ENCODE data around the gene FERMT2.

Gene FERMT2

DNA sequence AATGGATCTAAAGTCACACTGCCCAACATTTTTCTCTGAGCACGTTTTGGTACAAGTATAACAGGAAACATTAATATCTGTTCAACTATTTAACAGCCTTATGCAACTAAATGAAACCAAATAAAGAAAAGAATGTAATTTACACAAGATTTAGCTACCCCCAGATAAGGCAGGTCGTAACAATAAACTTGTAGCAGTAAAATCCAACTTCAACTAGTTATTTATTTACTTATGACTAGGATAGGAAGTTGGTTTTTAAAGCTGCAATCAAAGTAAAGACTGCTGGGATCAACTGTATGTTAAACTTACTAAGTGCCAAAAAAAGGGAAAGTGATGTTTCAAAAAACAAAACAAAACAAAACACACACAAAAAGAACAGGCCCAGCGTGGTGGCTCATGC is 30.9 kb downstream of the FERMT2 start:
- TF ChIP-seq CEBPB (IDR thresholded peaks at IDR 0.05) (no peak), TCF12 (IDR thresholded peaks at IDR 0.05; ENCODE audit: low read depth) (no peak), EP300 (IDR thresholded peaks at IDR 0.05; ENCODE audit: borderline replicate concordance) (no peak), NFIC (IDR thresholded peaks at IDR 0.05) (no peak), TAF1 (IDR thresholded peaks at IDR 0.05; ENCODE audit: low read depth) (no peak), EGR1 (IDR thresholded peaks at IDR 0.05) (no peak), ZBTB7A (IDR thresholded peaks at IDR 0.05; ENCODE audit: low read depth) (no peak), FOXM1 (IDR thresholded peaks at IDR 0.05; ENCODE audit: borderline replicate concordance, low read depth) (no peak), RAD21 (IDR thresholded peaks at IDR 0.05; ENCODE audit: low read depth) (no peak), TEAD4 (IDR thresholded peaks at IDR 0.05) (no peak), REST (IDR thresholded peaks at IDR 0.05; ENCODE audit: low read depth) (no peak), CREB1 (IDR thresholded peaks at IDR 0.05; ENCODE audit: low read depth) (no peak)
- TF ChIP-seq, protein P1, sequence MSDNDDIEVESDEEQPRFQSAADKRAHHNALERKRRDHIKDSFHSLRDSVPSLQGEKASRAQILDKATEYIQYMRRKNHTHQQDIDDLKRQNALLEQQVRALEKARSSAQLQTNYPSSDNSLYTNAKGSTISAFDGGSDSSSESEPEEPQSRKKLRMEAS (IDR thresholded peaks at IDR 0.05) = no peak
- TF ChIP-seq, protein P2, sequence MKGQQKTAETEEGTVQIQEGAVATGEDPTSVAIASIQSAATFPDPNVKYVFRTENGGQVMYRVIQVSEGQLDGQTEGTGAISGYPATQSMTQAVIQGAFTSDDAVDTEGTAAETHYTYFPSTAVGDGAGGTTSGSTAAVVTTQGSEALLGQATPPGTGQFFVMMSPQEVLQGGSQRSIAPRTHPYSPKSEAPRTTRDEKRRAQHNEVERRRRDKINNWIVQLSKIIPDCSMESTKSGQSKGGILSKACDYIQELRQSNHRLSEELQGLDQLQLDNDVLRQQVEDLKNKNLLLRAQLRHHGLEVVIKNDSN (IDR thresholded peaks at IDR 0.05) = no peak

GRCh38 chr14:52918486-52918885 is 32.4 kb downstream of the FERMT2 start:
- TF ChIP-seq CEBPB (IDR thresholded peaks at IDR 0.05) (no peak), RAD21 (IDR thresholded peaks at IDR 0.05; ENCODE audit: low read depth) (no peak), TEAD4 (IDR thresholded peaks at IDR 0.05) (no peak), TCF12 (IDR thresholded peaks at IDR 0.05; ENCODE audit: low read depth) (no peak), EGR1 (IDR thresholded peaks at IDR 0.05) (no peak), EP300 (IDR thresholded peaks at IDR 0.05; ENCODE audit: borderline replicate concordance) (no peak), YY1 (IDR thresholded peaks at IDR 0.05; ENCODE audit: low read depth) (no peak), NFIC (IDR thresholded peaks at IDR 0.05) (no peak), FOXM1 (IDR thresholded peaks at IDR 0.05; ENCODE audit: borderline replicate concordance, low read depth) (no peak), ZBTB7A (IDR thresholded peaks at IDR 0.05; ENCODE audit: low read depth) (no peak), TAF1 (IDR thresholded peaks at IDR 0.05; ENCODE audit: low read depth) (no peak), REST (IDR thresholded peaks at IDR 0.05; ENCODE audit: low read depth) (no peak), CREB1 (IDR thresholded peaks at IDR 0.05; ENCODE audit: low read depth) (no peak)
- TF ChIP-seq, protein P1 (IDR thresholded peaks at IDR 0.05) = no peak
- TF ChIP-seq, protein P2 (IDR thresholded peaks at IDR 0.05) = no peak

- no peak for TF ChIP-seq TEAD4 (IDR thresholded peaks at IDR 0.05)
- no peak for TF ChIP-seq CEBPB (IDR thresholded peaks at IDR 0.05)
- no peak for TF ChIP-seq TAF1 (IDR thresholded peaks at IDR 0.05; ENCODE audit: low read depth)
- TF ChIP-seq EGR1 (IDR thresholded peaks at IDR 0.05) = no peak
- TF ChIP-seq, protein P2 (IDR thresholded peaks at IDR 0.05) = no peak
- no peak for TF ChIP-seq RAD21 (IDR thresholded peaks at IDR 0.05; ENCODE audit: low read depth)
- TF ChIP-seq TCF12 (IDR thresholded peaks at IDR 0.05; ENCODE audit: low read depth) = no peak
Observed at GRCh38 chr14:52917735-52918134, 33.1 kb downstream of the FERMT2 start.

DNA sequence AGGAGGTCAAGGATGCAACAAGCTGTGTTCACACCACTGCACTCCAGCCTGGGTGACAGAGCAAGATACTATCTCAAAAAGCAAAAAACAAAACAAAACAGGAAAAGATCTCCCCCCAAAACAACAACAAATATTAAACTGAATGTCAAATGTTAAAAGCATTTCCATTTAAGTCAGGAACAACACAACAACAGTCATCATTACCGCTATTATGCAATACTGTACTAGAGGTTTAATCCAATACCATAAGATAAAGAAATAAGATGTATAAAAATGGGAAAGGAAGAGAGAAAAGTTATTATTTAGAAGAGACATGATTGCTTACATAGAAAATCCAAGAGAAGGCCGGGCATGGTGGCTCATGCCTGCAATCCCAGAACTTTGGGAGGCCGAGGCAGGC is 36.6 kb downstream of the FERMT2 start:
- TF ChIP-seq EGR1 (IDR thresholded peaks at IDR 0.05) (no peak), ZBTB7A (IDR thresholded peaks at IDR 0.05; ENCODE audit: low read depth) (no peak), EP300 (IDR thresholded peaks at IDR 0.05; ENCODE audit: borderline replicate concordance) (no peak), CREB1 (IDR thresholded peaks at IDR 0.05; ENCODE audit: low read depth) (no peak), REST (IDR thresholded peaks at IDR 0.05; ENCODE audit: low read depth) (no peak), YY1 (IDR thresholded peaks at IDR 0.05; ENCODE audit: low read depth) (no peak), TAF1 (IDR thresholded peaks at IDR 0.05; ENCODE audit: low read depth) (no peak), RAD21 (IDR thresholded peaks at IDR 0.05; ENCODE audit: low read depth) (no peak), CEBPB (IDR thresholded peaks at IDR 0.05) (no peak), TEAD4 (IDR thresholded peaks at IDR 0.05) (no peak), NFIC (IDR thresholded peaks at IDR 0.05) (no peak), FOXM1 (IDR thresholded peaks at IDR 0.05; ENCODE audit: borderline replicate concordance, low read depth) (no peak), TCF12 (IDR thresholded peaks at IDR 0.05; ENCODE audit: low read depth) (no peak)
- TF ChIP-seq, protein P2 (IDR thresholded peaks at IDR 0.05) = no peak
- TF ChIP-seq, protein P1 (IDR thresholded peaks at IDR 0.05) = no peak
